Measurements from ENCODE around the gene GMNN.
"Not testable (repeated sequence)": the region's sequence is repeated elsewhere in the genome, so short reads cannot be mapped to it uniquely, and the experiment has no call there.

The GMNN gene

GRCh38 chr6:24774696-24775519, at the start of gene GMNN:
Gene GMNN (plus strand): TSS chr6:24774937. CDS start chr6:24777247, 2,310 bp downstream.
- TF ChIP-seq EZH2phosphoT487 (IDR thresholded peaks at IDR 0.05; ENCODE audit: borderline replicate concordance, low read length) (no peak), CTCF (IDR thresholded peaks at IDR 0.05; ENCODE audit: low read depth, low read length, poor library complexity, severe bottlenecking) (no peak)

GRCh38 chr6:24730653-24731052, 44.1 kb upstream of the GMNN start:
- H3K4me1 ChIP-seq (ENCODE audit: control insufficient read depth, low read length): peaks cover 13% of the 10 kb centered on the region
- H3K9me3 ChIP-seq (ENCODE audit: control insufficient read depth, insufficient read depth, low read length): peaks cover 25% of the 10 kb centered on the region
- not testable (repeated sequence) for H3K27me3 ChIP-seq (ENCODE audit: control insufficient read depth, low read length); H3F3A ChIP-seq (ENCODE audit: control insufficient read depth, insufficient read depth); H4K20me1 ChIP-seq (ENCODE audit: control insufficient read depth, insufficient read depth, low read depth, low read length); H3K79me2 ChIP-seq (ENCODE audit: control insufficient read depth, low read length); H3K9me2 ChIP-seq (replicated peaks; ENCODE audit: control insufficient read depth, low read length); H3K4me3 ChIP-seq (ENCODE audit: low read length); H3K36me3 ChIP-seq (ENCODE audit: control insufficient read depth, low read length); H3K4me2 ChIP-seq (ENCODE audit: low read length); H3K27ac ChIP-seq (ENCODE audit: low read depth, low read length)

More at GRCh38 chr6:24774696-24775519, at the start of gene GMNN:
- no peaks in the 10 kb centered on the region for H3K9me3 ChIP-seq (ENCODE audit: control insufficient read depth, insufficient read depth, low read length)
- peak within 1 kb of the TSS; percentile 95 for H3K27ac ChIP-seq (ENCODE audit: low read depth, low read length)
- peak within 1 kb of the TSS; percentile 97 for H3K4me2 ChIP-seq (ENCODE audit: low read length)
- H3F3A ChIP-seq (ENCODE audit: control insufficient read depth, insufficient read depth): peaks cover 8% of the 10 kb centered on the region; the same call in 1 of the 2 replicates
- no peaks in the 10 kb centered on the region for H3K9me2 ChIP-seq (replicated peaks; ENCODE audit: control insufficient read depth, low read length)
- H3K4me3 ChIP-seq (ENCODE audit: low read length): peak within 1 kb of the TSS; percentile 100
- H3K36me3 ChIP-seq (ENCODE audit: control insufficient read depth, low read length): peaks cover 50% of the 10 kb centered on the region
- peaks cover 28% of the 10 kb centered on the region for H4K20me1 ChIP-seq (ENCODE audit: control insufficient read depth, insufficient read depth, low read depth, low read length)
- no peaks in the 10 kb centered on the region for H3K27me3 ChIP-seq (ENCODE audit: control insufficient read depth, low read length)
- H3K79me2 ChIP-seq (ENCODE audit: control insufficient read depth, low read length): peaks cover 51% of the 10 kb centered on the region
- peaks cover 36% of the 10 kb centered on the region for H3K4me1 ChIP-seq (ENCODE audit: control insufficient read depth, low read length)

- H3K4me3 ChIP-seq (ENCODE audit: low read length); H3K9me2 ChIP-seq (replicated peaks; ENCODE audit: control insufficient read depth, low read length); H3K27me3 ChIP-seq (ENCODE audit: control insufficient read depth, low read length); H3F3A ChIP-seq (ENCODE audit: control insufficient read depth, insufficient read depth); H3K4me2 ChIP-seq (ENCODE audit: low read length); H3K36me3 ChIP-seq (ENCODE audit: control insufficient read depth, low read length); H3K27ac ChIP-seq (ENCODE audit: low read depth, low read length); H4K20me1 ChIP-seq (ENCODE audit: control insufficient read depth, insufficient read depth, low read depth, low read length); H3K79me2 ChIP-seq (ENCODE audit: control insufficient read depth, low read length): not testable (repeated sequence)
- Histone ChIP-seq H3K4me1 (ENCODE audit: control insufficient read depth, low read length) (peaks cover 13% of the 10 kb centered on the region), H3K9me3 (ENCODE audit: control insufficient read depth, insufficient read depth, low read length) (peaks cover 25% of the 10 kb centered on the region)
Measured at GRCh38 chr6:24731456-24732134, 43.1 kb upstream of the GMNN start.

- TF ChIP-seq CTCF (IDR thresholded peaks at IDR 0.05; ENCODE audit: low read depth, low read length, poor library complexity, severe bottlenecking) (no peak), EZH2phosphoT487 (IDR thresholded peaks at IDR 0.05; ENCODE audit: borderline replicate concordance, low read length) (no peak)
- Histone ChIP-seq H3K4me2 (ENCODE audit: low read length) (no peak overlapping the region), H3F3A (ENCODE audit: control insufficient read depth, insufficient read depth) (0 out of 2 replicates have a peak, but pooled peaks cover 3% of the 10 kb centered on the region), H3K27ac (ENCODE audit: low read depth, low read length) (no peak overlapping the region), H4K20me1 (ENCODE audit: control insufficient read depth, insufficient read depth, low read depth, low read length) (no peaks in the 10 kb centered on the region), H3K4me1 (ENCODE audit: control insufficient read depth, low read length) (peaks cover 7% of the 10 kb centered on the region), H3K9me3 (ENCODE audit: control insufficient read depth, insufficient read depth, low read length) (peaks cover 25% of the 10 kb centered on the region), H3K4me3 (ENCODE audit: low read length) (no peak overlapping the region), H3K79me2 (ENCODE audit: control insufficient read depth, low read length) (no peaks in the 10 kb centered on the region), H3K36me3 (ENCODE audit: control insufficient read depth, low read length) (no peaks in the 10 kb centered on the region), H3K9me2 (replicated peaks; ENCODE audit: control insufficient read depth, low read length) (no peaks in the 10 kb centered on the region), H3K27me3 (ENCODE audit: control insufficient read depth, low read length) (no peaks in the 10 kb centered on the region)
Measured at GRCh38 chr6:24734166-24734565, 40.6 kb upstream of the GMNN start.

- H3K27me3 ChIP-seq (ENCODE audit: control insufficient read depth, low read length); H3K4me3 ChIP-seq (ENCODE audit: low read length); H3K4me2 ChIP-seq (ENCODE audit: low read length); H3K4me1 ChIP-seq (ENCODE audit: control insufficient read depth, low read length); H3K9me2 ChIP-seq (replicated peaks; ENCODE audit: control insufficient read depth, low read length); H3K36me3 ChIP-seq (ENCODE audit: control insufficient read depth, low read length); H3F3A ChIP-seq (ENCODE audit: control insufficient read depth, insufficient read depth); H4K20me1 ChIP-seq (ENCODE audit: control insufficient read depth, insufficient read depth, low read depth, low read length); H3K27ac ChIP-seq (ENCODE audit: low read depth, low read length); H3K79me2 ChIP-seq (ENCODE audit: control insufficient read depth, low read length): not testable (repeated sequence)
- peaks cover 25% of the 10 kb centered on the region for H3K9me3 ChIP-seq (ENCODE audit: control insufficient read depth, insufficient read depth, low read length)
Measured at GRCh38 chr6:24734710-24735109, 40.0 kb upstream of the GMNN start.

All from DOHH2 (cell line).